Mesothelial cell of epicardium (in vitro differentiated cells): ENCODE results near the gene UTP25. TPM values are rescaled to one million over a fixed set of nuclear protein-coding genes. Genes with fewer than 3 reads are reported as not detected.

ENCODE experiments used
- DNase-seq, 2 experiments: peaks; one replicate each; pipeline ENCODE4 v3.0.0; 2021; ENCODE audit warnings: low spot score in 2 of 2; ENCODE audit not compliant: unreplicated experiment in 2 of 2
- H3K27ac Mint-ChIP-seq: 2 replicates; pipeline ENCODE4 v1.8.0; 2021; ENCODE audit warnings: mixed read lengths
- H3K27me3 Mint-ChIP-seq: 2 replicates; pipeline ENCODE4 v1.8.0; 2021; ENCODE audit warnings: low read depth, mixed read lengths
- H3K36me3 Mint-ChIP-seq: 2 replicates; pipeline ENCODE4 v1.8.0; 2021; ENCODE audit warnings: mixed read lengths
- H3K4me1 Mint-ChIP-seq: 2 replicates; pipeline ENCODE4 v1.8.0; 2021; ENCODE audit warnings: mixed read lengths
- H3K4me3 Mint-ChIP-seq: 2 replicates; pipeline ENCODE4 v1.8.0; 2021; ENCODE audit warnings: mild to moderate bottlenecking, moderate library complexity, mixed read lengths
- H3K9me3 Mint-ChIP-seq: 2 replicates; pipeline ENCODE4 v1.8.0; 2021; ENCODE audit warnings: mixed read lengths
- total RNA-seq: library from RNA; stranded (reverse); gene quantifications from 3 replicates; pipeline ENCODE4 v1.2.1, GENCODE V29; 2021
- TF ChIP-seq, protein P1 (sequence below): fragments of 200-600 bp; sonication (generic); IDR thresholded peaks from one replicate; pipeline ENCODE4 v1.5.0; 2021; ENCODE audit warnings: antibody characterized with exemption; ENCODE audit not compliant: unreplicated experiment

The UTP25 gene
- total RNA-seq, 1 donor from 2014 or later, result 9.7 TPM

DNA sequence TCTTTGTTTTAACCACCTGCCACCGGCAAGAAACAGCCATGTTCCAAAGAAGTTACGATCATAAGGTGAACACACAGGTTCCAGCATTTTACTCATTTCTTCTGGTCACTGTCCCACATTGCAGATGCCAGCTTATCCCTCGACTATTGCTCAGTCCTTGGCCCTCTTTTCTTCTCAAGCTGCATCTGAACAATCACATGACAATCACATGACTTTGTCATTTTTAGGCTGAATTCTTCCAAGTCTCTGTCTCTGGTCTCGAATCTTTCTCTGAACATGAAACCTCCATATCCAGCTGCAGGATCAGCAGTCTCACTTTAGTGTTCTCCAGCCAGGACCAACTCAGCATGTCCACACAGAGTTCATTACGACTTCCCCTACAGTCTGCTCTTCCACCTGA, 53.8 kb downstream of the UTP25 start:
- TF ChIP-seq, protein P1, sequence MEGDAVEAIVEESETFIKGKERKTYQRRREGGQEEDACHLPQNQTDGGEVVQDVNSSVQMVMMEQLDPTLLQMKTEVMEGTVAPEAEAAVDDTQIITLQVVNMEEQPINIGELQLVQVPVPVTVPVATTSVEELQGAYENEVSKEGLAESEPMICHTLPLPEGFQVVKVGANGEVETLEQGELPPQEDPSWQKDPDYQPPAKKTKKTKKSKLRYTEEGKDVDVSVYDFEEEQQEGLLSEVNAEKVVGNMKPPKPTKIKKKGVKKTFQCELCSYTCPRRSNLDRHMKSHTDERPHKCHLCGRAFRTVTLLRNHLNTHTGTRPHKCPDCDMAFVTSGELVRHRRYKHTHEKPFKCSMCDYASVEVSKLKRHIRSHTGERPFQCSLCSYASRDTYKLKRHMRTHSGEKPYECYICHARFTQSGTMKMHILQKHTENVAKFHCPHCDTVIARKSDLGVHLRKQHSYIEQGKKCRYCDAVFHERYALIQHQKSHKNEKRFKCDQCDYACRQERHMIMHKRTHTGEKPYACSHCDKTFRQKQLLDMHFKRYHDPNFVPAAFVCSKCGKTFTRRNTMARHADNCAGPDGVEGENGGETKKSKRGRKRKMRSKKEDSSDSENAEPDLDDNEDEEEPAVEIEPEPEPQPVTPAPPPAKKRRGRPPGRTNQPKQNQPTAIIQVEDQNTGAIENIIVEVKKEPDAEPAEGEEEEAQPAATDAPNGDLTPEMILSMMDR, result no peak
- no peaks in the 10 kb centered on the region for H3K36me3 Mint-ChIP-seq
- DNase-seq, result no peak
- no peaks in the 10 kb centered on the region for H3K9me3 Mint-ChIP-seq
- H3K4me3 Mint-ChIP-seq, result no peak overlapping the region
- peaks cover 50% of the 10 kb centered on the region for H3K27me3 Mint-ChIP-seq
- peaks cover 20% of the 10 kb centered on the region for H3K4me1 Mint-ChIP-seq
- no peak overlapping the region for H3K27ac Mint-ChIP-seq

DNA sequence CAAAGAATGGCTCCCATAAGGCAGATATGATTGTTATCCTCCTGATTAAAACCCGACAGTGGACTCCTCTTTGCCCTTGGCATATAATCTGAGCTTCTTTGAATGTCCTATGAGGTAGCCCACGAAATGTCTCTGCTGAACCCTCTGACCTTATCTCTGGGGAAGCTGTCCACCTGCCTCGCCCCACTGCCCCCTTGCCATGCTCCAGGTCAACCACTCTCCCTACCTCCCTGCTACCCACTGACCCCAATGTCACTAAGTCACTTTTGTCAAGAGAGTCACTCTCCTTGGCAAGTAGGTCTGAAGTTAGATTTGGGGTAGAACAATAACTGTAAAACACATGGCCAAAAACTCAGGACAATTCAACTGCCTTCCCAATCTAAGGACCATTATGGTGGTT, 54.5 kb downstream of the UTP25 start:
- Mint-ChIP-seq H3K9me3 (no peaks in the 10 kb centered on the region), H3K27me3 (peaks cover 52% of the 10 kb centered on the region), H3K4me1 (peaks cover 18% of the 10 kb centered on the region), H3K36me3 (no peaks in the 10 kb centered on the region), H3K4me3 (no peak overlapping the region), H3K27ac (no peak overlapping the region)
- TF ChIP-seq, protein P1, result no peak
- DNase-seq, result no peak

DNA sequence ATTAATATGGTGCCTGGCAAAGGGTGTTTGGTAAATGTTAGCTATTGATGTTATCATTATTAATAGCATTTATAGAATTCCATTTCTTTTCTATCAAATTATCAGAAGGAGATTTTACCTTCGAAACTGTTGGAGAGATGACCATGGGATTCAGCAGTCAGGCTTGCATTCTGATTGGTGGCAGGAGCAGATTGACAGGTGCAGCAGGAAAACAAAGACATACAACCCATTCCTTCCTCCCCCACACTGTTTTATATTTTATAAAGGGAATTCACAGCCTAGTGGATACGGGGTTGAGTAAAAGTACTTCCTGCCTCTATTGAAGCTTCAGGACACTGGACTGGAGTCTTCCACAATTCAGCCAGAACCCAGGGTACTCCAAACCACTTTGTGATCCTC, 55.2 kb downstream of the UTP25 start:
- H3K4me3 Mint-ChIP-seq, result no peak overlapping the region
- TF ChIP-seq, protein P1, result no peak
- H3K27me3 Mint-ChIP-seq, result peaks cover 50% of the 10 kb centered on the region
- H3K9me3 Mint-ChIP-seq, result no peaks in the 10 kb centered on the region
- H3K4me1 Mint-ChIP-seq, result peaks cover 17% of the 10 kb centered on the region
- DNase-seq, result no peak
- no peak overlapping the region for H3K27ac Mint-ChIP-seq
- no peaks in the 10 kb centered on the region for H3K36me3 Mint-ChIP-seq

DNA sequence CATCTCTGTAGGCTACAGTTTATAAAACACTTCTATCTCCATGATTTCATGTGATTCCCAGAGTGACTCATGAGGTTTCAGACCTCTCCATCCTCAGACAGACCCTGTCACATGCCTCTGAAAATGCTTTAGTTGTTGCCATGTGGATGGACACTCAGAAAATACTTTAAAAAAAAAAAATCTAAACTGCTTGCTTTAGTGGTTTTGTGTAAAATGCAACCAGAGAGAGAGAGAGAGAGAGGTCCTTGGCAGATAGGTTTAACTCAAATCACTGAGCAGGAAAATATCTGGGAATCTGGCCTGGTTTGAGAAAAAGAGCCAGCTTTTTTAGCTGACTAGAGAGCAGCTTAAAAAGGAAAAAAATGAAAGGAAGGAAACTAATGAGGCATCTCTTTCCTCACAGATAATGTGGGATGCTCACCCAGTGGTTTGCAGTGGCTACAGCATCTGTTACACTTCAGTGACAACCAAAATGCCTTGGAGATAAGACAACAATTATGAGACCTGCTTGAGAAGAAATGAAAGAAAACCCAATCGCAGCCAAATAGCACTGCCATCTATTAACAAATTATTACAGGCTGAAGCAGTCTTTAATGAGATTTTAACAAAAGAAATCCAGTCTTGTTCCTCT, 55.7 kb downstream of the UTP25 start:
- no peak overlapping the region for H3K4me3 Mint-ChIP-seq
- DNase-seq, result no peak

DNA sequence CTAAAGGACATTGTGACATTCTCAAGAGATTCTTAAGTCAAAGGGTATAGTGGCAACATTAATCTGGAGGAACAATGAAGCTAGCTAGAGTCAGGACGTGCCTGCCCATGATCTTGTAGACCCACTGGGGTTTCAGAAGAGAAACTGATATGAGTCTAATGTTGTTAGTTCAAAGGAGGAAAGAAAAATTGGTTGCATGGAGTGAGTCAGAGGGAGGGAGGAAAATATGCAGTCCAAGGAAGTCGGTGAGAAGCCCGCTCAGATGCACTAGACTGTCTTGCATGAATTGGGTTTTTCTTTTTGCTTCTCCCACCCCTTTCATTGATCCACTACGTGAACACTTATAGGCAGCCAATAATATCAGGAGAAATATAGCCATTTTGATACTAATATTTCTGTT, 56.5 kb downstream of the UTP25 start:
- DNase-seq, result no peak
- H3K4me1 Mint-ChIP-seq, result peaks cover 17% of the 10 kb centered on the region
- TF ChIP-seq, protein P1, result no peak
- no peak overlapping the region for H3K4me3 Mint-ChIP-seq
- no peak overlapping the region for H3K27ac Mint-ChIP-seq
- H3K27me3 Mint-ChIP-seq, result peaks cover 41% of the 10 kb centered on the region
- no peaks in the 10 kb centered on the region for H3K9me3 Mint-ChIP-seq
- no peaks in the 10 kb centered on the region for H3K36me3 Mint-ChIP-seq

More for the DNA sequence above, 55.7 kb downstream of the UTP25 start:
- TF ChIP-seq, protein P1, result no peak
- peaks cover 49% of the 10 kb centered on the region for H3K27me3 Mint-ChIP-seq
- no peaks in the 10 kb centered on the region for H3K36me3 Mint-ChIP-seq
- no peaks in the 10 kb centered on the region for H3K9me3 Mint-ChIP-seq
- peaks cover 17% of the 10 kb centered on the region for H3K4me1 Mint-ChIP-seq
- no peak overlapping the region for H3K27ac Mint-ChIP-seq

DNA sequence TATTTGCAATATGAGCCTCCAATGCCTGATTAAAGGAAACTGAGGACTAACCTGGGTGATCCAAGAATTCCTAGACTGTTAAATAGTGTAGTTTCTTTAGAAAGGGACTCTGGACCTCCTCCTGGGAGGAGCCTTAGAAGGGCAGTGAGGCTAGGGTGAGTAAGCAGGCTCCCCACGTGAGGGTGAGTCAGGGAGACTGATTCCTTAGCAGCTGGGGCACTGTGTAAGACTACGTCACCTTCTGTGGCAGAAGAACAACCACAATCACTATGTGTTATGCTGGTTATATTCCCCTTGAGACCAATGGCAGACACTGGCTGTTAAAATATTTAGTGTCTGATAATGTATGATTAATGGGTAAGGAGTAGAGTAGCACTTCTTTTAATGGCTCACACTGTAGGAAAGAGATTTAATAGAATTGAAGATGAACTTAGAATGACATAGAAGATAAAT, 56.9 kb downstream of the UTP25 start:
- H3K27me3 Mint-ChIP-seq, result peaks cover 38% of the 10 kb centered on the region
- H3K36me3 Mint-ChIP-seq, result no peaks in the 10 kb centered on the region
- DNase-seq, result no peak
- no peak overlapping the region for H3K4me3 Mint-ChIP-seq
- no peaks in the 10 kb centered on the region for H3K9me3 Mint-ChIP-seq
- no peak overlapping the region for H3K27ac Mint-ChIP-seq
- H3K4me1 Mint-ChIP-seq, result peaks cover 17% of the 10 kb centered on the region
- TF ChIP-seq, protein P1, result no peak
